Germinal center (tissue), 1 donor: ENCODE measurements around the gene SNAP47.

Experiments used
- DNase-seq: peaks from one replicate; pipeline ENCODE4 v3.0.0; 2012; ENCODE audit warnings: mixed read lengths, low spot score

Gene SNAP47

GRCh38 chr1:227749225-227749624 lies 14.0 kb downstream of the SNAP47 start:
- DNase-seq: no peak

- no peak for DNase-seq
Measured at GRCh38 chr1:227749916-227750710, 14.9 kb downstream of the SNAP47 start.

- DNase-seq: no peak
Measured at GRCh38 chr1:227753999-227754711, 18.9 kb downstream of the SNAP47 start.

- no peak for DNase-seq
Measured at GRCh38 chr1:227754958-227755357, 19.7 kb downstream of the SNAP47 start.

GRCh38 chr1:227756172-227756959 lies 21.1 kb downstream of the SNAP47 start:
- DNase-seq: no peak

- DNase-seq: no peak
Measured at GRCh38 chr1:227757781-227758180, 22.5 kb downstream of the SNAP47 start.

GRCh38 chr1:227758366-227758765 lies 23.1 kb downstream of the SNAP47 start:
- DNase-seq: no peak

GRCh38 chr1:227759341-227760300 lies 24.4 kb downstream of the SNAP47 start:
- DNase-seq: no peak

GRCh38 chr1:227760377-227760776 lies 25.1 kb downstream of the SNAP47 start:
- no peak for DNase-seq

- no peak for DNase-seq
Measured at GRCh38 chr1:227761621-227762230, 26.5 kb downstream of the SNAP47 start.

GRCh38 chr1:227762231-227762911 lies 27.1 kb downstream of the SNAP47 start:
- DNase-seq: peak; percentile 93

- no peak for DNase-seq
Measured at GRCh38 chr1:227763246-227764018, 28.2 kb downstream of the SNAP47 start.

- no peak for DNase-seq
Measured at GRCh38 chr1:227764019-227764391, 28.8 kb downstream of the SNAP47 start.

GRCh38 chr1:227765261-227766014 lies 30.2 kb downstream of the SNAP47 start:
- no peak for DNase-seq

- no peak for DNase-seq
Measured at GRCh38 chr1:227766015-227766634, 30.9 kb downstream of the SNAP47 start.

- no peak for DNase-seq
Measured at GRCh38 chr1:227766653-227767277, 31.5 kb downstream of the SNAP47 start.

GRCh38 chr1:227767401-227768124 lies 32.3 kb downstream of the SNAP47 start:
- DNase-seq: no peak

GRCh38 chr1:227768125-227768439 lies 32.8 kb downstream of the SNAP47 start:
- DNase-seq: no peak
